Measurements from ENCODE around the gene PIAS1. TPM values are rescaled to one million over a fixed set of nuclear protein-coding genes. Genes with fewer than 3 reads are reported as not detected.
"Not testable (repeated sequence)": the region's sequence is repeated elsewhere in the genome, so short reads cannot be mapped to it uniquely, and the experiment has no call there.

The PIAS1 gene
- polyA plus RNA-seq, 1 donor, result 50.5 TPM

- no peak for DNase-seq
Observed at GRCh38 chr15:68203486-68203885, 149.4 kb downstream of the PIAS1 start.

- no peak for DNase-seq
Observed at GRCh38 chr15:68203956-68204355, 149.8 kb downstream of the PIAS1 start.

- no peak for DNase-seq
Observed at GRCh38 chr15:68204361-68204760, 150.2 kb downstream of the PIAS1 start.

GRCh38 chr15:68204776-68205557 is 150.9 kb downstream of the PIAS1 start, which contains the start of gene CALML4:
TSS of gene CALML4 (minus strand) at chr15:68205332. CDS start at chr15:68205247, 85 bp downstream.
- DNase-seq, result peak; percentile 69

- no peak for DNase-seq
Observed at GRCh38 chr15:68205558-68205944, 151.4 kb downstream of the PIAS1 start.

GRCh38 chr15:68205954-68206539 is 151.9 kb downstream of the PIAS1 start:
- DNase-seq, result no peak

GRCh38 chr15:68206711-68207151 is 152.6 kb downstream of the PIAS1 start:
- DNase-seq, result no peak

GRCh38 chr15:68207176-68207935 is 153.2 kb downstream of the PIAS1 start:
- DNase-seq, result no peak

- DNase-seq, result no peak
Observed at GRCh38 chr15:68208136-68208535, 154.0 kb downstream of the PIAS1 start.

GRCh38 chr15:68208636-68209240 is 154.6 kb downstream of the PIAS1 start:
- no peak for DNase-seq

- no peak for DNase-seq
Observed at GRCh38 chr15:68209272-68209671, 155.2 kb downstream of the PIAS1 start.

GRCh38 chr15:68209735-68210408 is 155.8 kb downstream of the PIAS1 start:
- DNase-seq, result no peak

GRCh38 chr15:68210409-68210756 is 156.3 kb downstream of the PIAS1 start:
- no peak for DNase-seq

- peak; percentile 52 for DNase-seq
Observed at GRCh38 chr15:68210821-68211655, 156.9 kb downstream of the PIAS1 start.

- no peak for DNase-seq
Observed at GRCh38 chr15:68211656-68212320, 157.7 kb downstream of the PIAS1 start.

- not testable (repeated sequence) for DNase-seq
Observed at GRCh38 chr15:68213491-68213845, 159.4 kb downstream of the PIAS1 start.

- no peak for DNase-seq
Observed at GRCh38 chr15:68213991-68214837, 160.1 kb downstream of the PIAS1 start.

GRCh38 chr15:68214838-68215254 is 160.7 kb downstream of the PIAS1 start:
- no peak for DNase-seq

- DNase-seq, result no peak
Observed at GRCh38 chr15:68217341-68217740, 163.2 kb downstream of the PIAS1 start.

- DNase-seq, result no peak
Observed at GRCh38 chr15:68218331-68218730, 164.2 kb downstream of the PIAS1 start.
